Ectodermal cell (in vitro differentiated cells): ENCODE data around the gene MUC20.
"Not testable (repeated sequence)": the region's sequence is repeated elsewhere in the genome, so short reads cannot be mapped to it uniquely, and the experiment has no call there.

Source experiments
- H3K27ac ChIP-seq: 2 replicates; pipeline ENCODE4 v1.7.0; 2013; ENCODE audit warnings: mild to moderate bottlenecking, low read depth, low read length; ENCODE audit not compliant: insufficient read depth, poor library complexity, severe bottlenecking
- H3K27me3 ChIP-seq: 2 replicates; pipeline ENCODE4 v1.7.0; 2013; ENCODE audit warnings: mild to moderate bottlenecking, low read length; ENCODE audit not compliant: insufficient read depth, control insufficient read depth, poor library complexity, severe bottlenecking
- H3K36me3 ChIP-seq: one replicate; pipeline ENCODE4 v1.7.0; 2013; ENCODE audit warnings: low read length; ENCODE audit not compliant: control insufficient read depth, insufficient read depth
- H3K4me1 ChIP-seq: one replicate; pipeline ENCODE4 v1.7.0; 2013; ENCODE audit warnings: low read length; ENCODE audit not compliant: control insufficient read depth, insufficient read depth
- H3K4me3 ChIP-seq: 2 replicates; pipeline ENCODE4 v1.7.0; 2013; ENCODE audit warnings: low read depth, low read length, control low read depth; ENCODE audit not compliant: insufficient read depth
- H3K9me3 ChIP-seq: 2 replicates; pipeline ENCODE4 v1.7.0; 2013; ENCODE audit warnings: mild to moderate bottlenecking, low read length, moderate library complexity; ENCODE audit not compliant: control insufficient read depth
- WGBS, 2 experiments: methylation state at CpG; one replicate each; pipeline ENCODE4 v1.1.7; 2013; ENCODE audit warnings: missing lambda C conversion rate in 2 of 2; 5-methylcytosine and 5-hydroxymethylcytosine counted together

The MUC20 gene

GRCh38 chr3:195771646-195772300, 51.0 kb downstream of the MUC20 start:
- H3K9me3 ChIP-seq = no peaks in the 10 kb centered on the region
- H3K27ac ChIP-seq = no peak overlapping the region
- no peaks in the 10 kb centered on the region for H3K4me1 ChIP-seq
- WGBS, 2 experiments = 88 to 89% methylated on average over 14 of the region's 14 CpGs
- H3K4me3 ChIP-seq = no peak overlapping the region
- H3K36me3 ChIP-seq = no peaks in the 10 kb centered on the region
- no peaks in the 10 kb centered on the region for H3K27me3 ChIP-seq

GRCh38 chr3:195773956-195774537, 53.3 kb downstream of the MUC20 start:
- no peak overlapping the region for H3K27ac ChIP-seq

GRCh38 chr3:195774917-195775316, 54.1 kb downstream of the MUC20 start:
- H3K36me3 ChIP-seq = no peaks in the 10 kb centered on the region
- H3K4me3 ChIP-seq = no peak overlapping the region
- H3K4me1 ChIP-seq = no peaks in the 10 kb centered on the region
- H3K9me3 ChIP-seq = no peaks in the 10 kb centered on the region
- H3K27ac ChIP-seq = no peak overlapping the region
- H3K27me3 ChIP-seq = no peaks in the 10 kb centered on the region
- WGBS, 2 experiments = 49 to 50% methylated on average over 13 of the region's 13 CpGs

More at GRCh38 chr3:195773956-195774537, 53.3 kb downstream of the MUC20 start:
- Histone ChIP-seq H3K9me3 (no peaks in the 10 kb centered on the region), H3K36me3 (no peaks in the 10 kb centered on the region), H3K4me3 (no peak overlapping the region), H3K4me1 (no peaks in the 10 kb centered on the region), H3K27me3 (no peaks in the 10 kb centered on the region)
- 93% methylated on average over 23 of the region's 23 CpGs for WGBS, 2 experiments

DNA sequence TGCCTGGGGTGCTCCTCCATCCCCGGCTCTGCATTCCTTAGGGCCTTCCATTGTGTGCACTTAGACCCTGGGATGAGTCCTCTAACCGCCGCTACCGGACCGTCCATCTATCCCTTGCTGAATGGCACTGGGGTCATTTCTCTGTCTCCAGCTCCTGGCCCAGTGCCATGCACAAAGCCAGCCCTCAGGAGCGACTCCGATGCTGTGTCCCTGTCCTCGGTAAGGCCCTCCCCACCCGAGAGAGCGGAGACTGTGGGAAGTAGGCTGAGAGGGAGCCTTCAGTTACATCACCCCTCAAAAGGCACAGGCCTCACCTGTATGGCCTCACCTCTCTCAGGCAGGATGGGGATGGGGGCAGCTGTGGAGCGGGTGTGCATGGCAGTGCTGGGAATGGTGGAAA, 57.2 kb downstream of the MUC20 start:
- no peaks in the 10 kb centered on the region for H3K4me1 ChIP-seq
- no peaks in the 10 kb centered on the region for H3K27me3 ChIP-seq
- 84 to 85% methylated on average over 11 of the region's 11 CpGs for WGBS, 2 experiments
- no peaks in the 10 kb centered on the region for H3K9me3 ChIP-seq
- no peak overlapping the region for H3K4me3 ChIP-seq
- no peaks in the 10 kb centered on the region for H3K36me3 ChIP-seq
- no peak overlapping the region for H3K27ac ChIP-seq

- H3K4me3 ChIP-seq, H3K4me1 ChIP-seq, H3K36me3 ChIP-seq, H3K27me3 ChIP-seq, H3K27ac ChIP-seq, H3K9me3 ChIP-seq: not testable (repeated sequence)
- WGBS, 2 experiments = 93% methylated on average over 9 of the region's 12 CpGs
Observed at GRCh38 chr3:195781236-195781635, 60.5 kb downstream of the MUC20 start.
